Mucosa of descending colon (tissue), 3 donors: ENCODE measurements around the gene EFCAB8. TPM values are rescaled to one million over a fixed set of nuclear protein-coding genes. Genes with fewer than 3 reads are reported as not detected.

ENCODE experiments used
- ATAC-seq: fragments of 200-7000 bp; cut with Tn5 transposase; one replicate; pipeline ENCODE4 v1.9.1; 2020; ENCODE audit warnings: mild to moderate bottlenecking, moderate library complexity
- DNase-seq, 3 donors: peaks; one replicate each; pipeline ENCODE4 v3.0.0-alpha.2; 2020
- H3K36me3 ChIP-seq: fragments of 200-600 bp; one replicate; pipeline ENCODE4 v1.8.0; 2021; ENCODE audit warnings: low read depth, mild to moderate bottlenecking
- H3K4me1 ChIP-seq: fragments of 200-600 bp; one replicate; pipeline ENCODE4 v1.8.0; 2021; ENCODE audit warnings: low read depth, mild to moderate bottlenecking
- H3K4me3 ChIP-seq: fragments of 200-600 bp; one replicate; pipeline ENCODE4 v1.8.0; 2021; ENCODE audit warnings: mild to moderate bottlenecking
- H3K9me3 ChIP-seq: fragments of 200-600 bp; one replicate; pipeline ENCODE4 v1.8.0; 2021; ENCODE audit warnings: mild to moderate bottlenecking
- intact Hi-C, 2 donors: fragments of 100-400 bp; cut with DNase I in 1 of 2; cut with micrococcal nuclease in 1 of 2; formaldehyde crosslinking; loops; one replicate each; pipeline versions ENCODE4 v1.11.0 to v1.11.1; 2022; cut with DNase I, micrococcal nuclease
- total RNA-seq, 3 donors: library from RNA; stranded (reverse); fragmentation: NEBNext Ultra II Directional in 2 of 3; extraction: Animal tissue kit (Norgen Biotek cat#: 25700) in 2 of 3; gene quantifications; one replicate each; pipeline versions ENCODE4 v1.2.1 to v1.2.4, GENCODE V29; 2021 to 2023
- TF ChIP-seq, protein P1 (sequence below): fragments of 200-600 bp; IDR thresholded peaks from one replicate; pipeline ENCODE4 v1.8.0; 2022; ENCODE audit warnings: antibody characterized with exemption, mild to moderate bottlenecking
- donor health status: DM: no; HTN: no; CAD: no; lungs with moderate emphysema.
- donor health status: DM: no; HTN: no; CAD: no.
- donor health status: DM: no; HTN: yes; CAD: no.

EFCAB8 gene
- total RNA-seq, 3 donors from 2014 or later, result 0.17 to 0.66 TPM; not detected in 1

DNA sequence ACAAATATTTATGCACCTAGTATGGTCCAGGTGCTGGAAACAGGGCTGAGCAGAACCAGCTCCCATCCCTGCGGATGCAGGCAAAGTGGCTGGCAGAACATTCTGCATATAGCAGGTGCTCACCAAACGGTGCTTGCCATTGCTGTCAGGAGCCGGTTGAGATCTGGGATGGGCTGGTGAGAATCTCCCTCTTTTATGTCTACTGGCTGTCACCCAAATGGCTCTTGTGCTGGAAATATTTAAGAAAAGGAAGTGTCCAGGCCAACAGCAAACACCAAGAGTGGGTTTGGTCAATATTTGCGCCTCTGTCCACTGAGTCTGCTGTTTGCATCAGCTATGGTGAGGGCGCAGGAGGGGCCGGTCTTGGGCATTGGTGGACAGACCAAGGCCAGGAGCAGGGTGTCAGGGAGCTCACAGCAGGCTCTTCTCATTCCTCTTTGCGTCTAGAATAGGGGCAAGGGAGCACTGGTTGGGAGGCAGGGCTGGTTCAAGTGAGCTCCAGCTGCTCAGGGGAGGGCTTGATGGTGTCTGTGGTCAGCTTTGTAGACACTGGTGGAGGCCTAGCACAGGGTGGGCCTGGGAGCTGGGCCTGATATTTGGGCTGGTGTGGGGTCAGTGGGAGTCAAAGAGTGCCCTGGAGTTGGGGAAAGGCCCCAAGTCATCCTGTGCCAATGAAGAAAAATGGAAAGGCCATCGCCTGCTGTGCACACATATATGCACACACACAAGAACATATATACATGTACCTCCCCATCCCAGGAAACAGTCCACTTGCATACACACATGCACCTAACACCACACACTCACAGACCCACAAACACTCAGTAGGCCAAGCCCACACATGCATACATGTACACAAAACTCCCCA is 147.4 kb downstream of the EFCAB8 start:
- TF ChIP-seq, protein P1, sequence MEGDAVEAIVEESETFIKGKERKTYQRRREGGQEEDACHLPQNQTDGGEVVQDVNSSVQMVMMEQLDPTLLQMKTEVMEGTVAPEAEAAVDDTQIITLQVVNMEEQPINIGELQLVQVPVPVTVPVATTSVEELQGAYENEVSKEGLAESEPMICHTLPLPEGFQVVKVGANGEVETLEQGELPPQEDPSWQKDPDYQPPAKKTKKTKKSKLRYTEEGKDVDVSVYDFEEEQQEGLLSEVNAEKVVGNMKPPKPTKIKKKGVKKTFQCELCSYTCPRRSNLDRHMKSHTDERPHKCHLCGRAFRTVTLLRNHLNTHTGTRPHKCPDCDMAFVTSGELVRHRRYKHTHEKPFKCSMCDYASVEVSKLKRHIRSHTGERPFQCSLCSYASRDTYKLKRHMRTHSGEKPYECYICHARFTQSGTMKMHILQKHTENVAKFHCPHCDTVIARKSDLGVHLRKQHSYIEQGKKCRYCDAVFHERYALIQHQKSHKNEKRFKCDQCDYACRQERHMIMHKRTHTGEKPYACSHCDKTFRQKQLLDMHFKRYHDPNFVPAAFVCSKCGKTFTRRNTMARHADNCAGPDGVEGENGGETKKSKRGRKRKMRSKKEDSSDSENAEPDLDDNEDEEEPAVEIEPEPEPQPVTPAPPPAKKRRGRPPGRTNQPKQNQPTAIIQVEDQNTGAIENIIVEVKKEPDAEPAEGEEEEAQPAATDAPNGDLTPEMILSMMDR, result no peak
- DNase-seq (no peak), ATAC-seq (no peak)
- no peak overlapping the region for H3K4me3 ChIP-seq
- no peaks in the 10 kb centered on the region for H3K4me1 ChIP-seq
- H3K36me3 ChIP-seq, result no peaks in the 10 kb centered on the region
- intact Hi-C loops, result no loop called here
- no peaks in the 10 kb centered on the region for H3K9me3 ChIP-seq

DNA sequence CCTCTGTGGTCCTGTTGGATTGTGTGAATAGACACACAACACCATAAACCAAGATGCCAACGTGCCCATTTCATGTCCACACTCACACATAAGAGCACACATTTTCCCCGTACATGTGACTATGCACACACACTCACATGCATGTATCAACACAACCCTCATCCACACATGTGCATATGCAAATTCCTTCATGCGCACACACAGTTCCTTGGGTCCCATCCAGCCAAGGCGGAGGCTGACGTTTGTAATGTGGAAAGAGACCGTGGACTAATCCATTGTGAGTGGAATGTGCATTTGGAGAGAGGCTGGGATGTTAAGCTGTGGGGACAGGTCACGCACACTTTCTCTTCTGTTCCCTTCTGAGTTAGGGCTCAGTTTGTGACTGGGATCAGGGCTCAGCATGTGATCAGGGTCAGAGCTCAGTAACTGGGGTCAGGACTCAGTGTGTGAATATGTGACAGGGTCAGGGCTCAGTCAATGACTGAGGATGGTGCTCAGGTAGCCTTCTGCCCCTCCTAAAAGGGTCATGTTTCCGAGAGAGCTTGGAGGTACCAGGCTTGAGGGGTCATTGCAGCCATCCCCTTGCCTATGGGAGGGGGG is 148.2 kb downstream of the EFCAB8 start:
- Histone ChIP-seq H3K36me3 (no peaks in the 10 kb centered on the region), H3K4me1 (no peaks in the 10 kb centered on the region), H3K9me3 (no peaks in the 10 kb centered on the region), H3K4me3 (no peak overlapping the region)
- no peak for ATAC-seq
- TF ChIP-seq, protein P1, result no peak
- intact Hi-C loops, result no loop called here
- no peak for DNase-seq

DNA sequence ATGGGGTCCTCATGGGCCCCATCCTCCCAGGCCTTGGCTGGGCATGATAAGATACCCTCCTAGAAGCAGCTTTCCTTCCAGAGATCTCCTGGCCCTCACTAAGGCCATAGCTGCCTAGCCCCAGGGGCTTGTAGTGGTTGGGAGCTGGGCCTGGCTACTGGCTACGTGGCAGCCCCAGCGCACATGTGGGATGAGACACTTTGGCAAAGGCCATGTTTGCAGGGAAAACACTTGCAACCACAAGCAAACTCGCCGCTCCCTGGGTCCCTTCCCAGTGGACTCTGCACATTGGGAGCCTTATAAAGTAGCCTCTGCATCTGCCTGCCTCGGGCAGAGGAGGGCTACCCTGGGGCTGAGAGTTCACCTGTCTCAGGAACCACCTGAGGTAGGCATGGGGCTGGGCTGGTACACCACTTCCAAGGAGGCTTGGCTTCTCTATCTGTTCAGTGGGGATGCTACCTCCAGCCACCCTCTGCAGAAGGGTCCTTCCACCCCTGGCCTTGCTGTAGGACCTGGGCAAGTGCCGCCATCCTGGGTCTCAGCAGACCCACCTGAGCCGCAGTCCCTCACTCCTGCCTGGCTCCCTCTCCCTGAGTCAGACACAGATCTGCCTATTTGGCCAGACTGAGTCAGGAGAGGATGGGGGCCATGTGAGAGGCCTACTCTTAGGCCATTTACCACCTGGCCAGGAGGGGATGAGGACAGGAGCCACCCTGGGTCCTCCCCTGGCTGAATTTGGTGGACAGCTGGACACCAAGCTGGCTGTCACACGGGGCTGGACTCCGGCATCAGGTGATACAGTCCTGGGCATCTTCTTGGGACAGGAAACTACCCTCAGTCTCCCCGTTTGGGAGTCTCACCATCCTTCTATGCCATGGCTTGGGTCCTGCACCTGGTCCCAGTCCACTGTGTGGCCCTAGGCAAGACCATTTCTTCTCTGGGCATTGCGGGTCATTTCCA is 148.9 kb downstream of the EFCAB8 start, which contains the start of gene BPIFB2:
BPIFB2 (plus strand) TSS at position 329 of the 960 bp plus-strand sequence. CDS start 871 bp downstream, outside the sequence.
- no peaks in the 10 kb centered on the region for H3K9me3 ChIP-seq
- H3K4me1 ChIP-seq, result no peaks in the 10 kb centered on the region
- DNase-seq, result no peak
- no peaks in the 10 kb centered on the region for H3K36me3 ChIP-seq
- no peak within 1 kb of the TSS for H3K4me3 ChIP-seq
- no peak for ATAC-seq
- TF ChIP-seq, protein P1, result no peak
- intact Hi-C loops, result no loop called here

DNA sequence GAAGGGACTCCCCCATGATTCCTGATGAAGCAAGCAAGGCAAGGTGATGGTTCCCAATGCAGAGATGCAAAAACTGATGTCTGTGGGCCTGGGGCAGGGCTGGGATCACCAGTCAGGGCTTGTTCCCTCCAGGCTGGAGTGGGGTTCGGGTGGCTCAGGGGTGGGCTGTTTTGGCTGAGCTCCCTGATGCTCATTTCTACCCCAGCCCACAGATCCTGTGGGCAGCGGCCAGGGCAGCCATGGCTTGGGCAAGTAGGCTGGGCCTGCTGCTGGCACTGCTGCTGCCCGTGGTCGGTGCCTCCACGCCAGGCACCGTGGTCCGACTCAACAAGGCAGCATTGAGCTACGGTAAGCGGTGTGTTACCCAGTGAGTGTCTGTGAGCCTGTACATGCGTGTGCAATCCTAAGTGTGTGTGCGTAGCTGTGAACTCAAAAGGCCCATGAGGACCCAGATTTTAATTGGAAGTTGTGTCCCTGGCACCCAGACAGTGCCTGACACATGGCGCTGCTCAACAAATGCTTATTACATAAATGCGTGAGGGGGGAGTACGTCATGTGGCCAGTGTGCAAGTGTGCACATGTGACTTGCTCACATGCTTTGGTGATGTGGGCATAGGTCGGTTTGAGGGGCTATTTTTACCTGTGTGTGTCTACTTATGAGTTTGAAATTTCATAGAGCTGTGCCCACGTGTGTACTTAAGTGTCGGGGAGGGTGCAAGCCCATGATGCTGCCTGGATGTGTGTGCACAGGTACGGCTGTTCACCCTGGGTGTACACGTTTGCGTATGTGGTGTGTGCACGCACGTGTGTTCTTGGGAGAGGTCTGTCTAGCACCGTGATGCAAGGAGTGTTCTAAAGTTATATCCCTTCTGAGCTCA is 149.9 kb downstream of the EFCAB8 start:
- Histone ChIP-seq H3K36me3 (no peaks in the 10 kb centered on the region), H3K9me3 (no peaks in the 10 kb centered on the region), H3K4me1 (no peaks in the 10 kb centered on the region), H3K4me3 (no peak overlapping the region)
- intact Hi-C loops, result no loop called here
- ATAC-seq (no peak), DNase-seq (no peak)
- TF ChIP-seq, protein P1, result no peak
